GM04504 (cell line): ENCODE data around the gene PPP2R5E.
"Not testable (repeated sequence)": the region's sequence is repeated elsewhere in the genome, so short reads cannot be mapped to it uniquely, and the experiment has no call there.

Experiments used
- DNase-seq: peaks from one replicate; pipeline ENCODE4 v3.0.0-alpha.2; 2012; ENCODE audit warnings: low read depth

Gene PPP2R5E

DNA sequence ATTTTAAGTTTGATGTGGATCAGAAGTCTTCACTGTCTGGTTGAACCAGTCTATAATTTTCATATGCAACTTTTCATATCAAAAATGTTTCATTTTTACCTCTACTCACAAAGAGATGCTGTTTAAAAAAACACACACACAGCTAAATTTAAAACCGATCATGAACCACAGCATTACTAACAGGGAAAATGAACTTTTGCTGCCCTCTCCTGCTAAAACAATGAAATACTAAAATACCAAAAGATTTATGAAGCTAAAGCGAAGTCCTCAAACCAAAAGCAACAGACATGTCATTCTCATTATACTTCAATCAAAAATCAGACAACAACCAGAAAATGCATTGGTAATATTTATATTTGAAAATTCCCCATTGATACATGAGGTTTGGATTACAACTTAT lies 171.6 kb downstream of the PPP2R5E start:
- DNase-seq, result not testable (repeated sequence)

- DNase-seq, result no peak
Measured at GRCh38 chr14:63371033-63371432, 172.1 kb downstream of the PPP2R5E start.

- no peak for DNase-seq
Measured at GRCh38 chr14:63367742-63368364, 175.3 kb downstream of the PPP2R5E start.

GRCh38 chr14:63362389-63362819 lies 180.8 kb downstream of the PPP2R5E start:
- no peak for DNase-seq

- no peak for DNase-seq
Measured at GRCh38 chr14:63361790-63362189, 181.4 kb downstream of the PPP2R5E start.

DNA sequence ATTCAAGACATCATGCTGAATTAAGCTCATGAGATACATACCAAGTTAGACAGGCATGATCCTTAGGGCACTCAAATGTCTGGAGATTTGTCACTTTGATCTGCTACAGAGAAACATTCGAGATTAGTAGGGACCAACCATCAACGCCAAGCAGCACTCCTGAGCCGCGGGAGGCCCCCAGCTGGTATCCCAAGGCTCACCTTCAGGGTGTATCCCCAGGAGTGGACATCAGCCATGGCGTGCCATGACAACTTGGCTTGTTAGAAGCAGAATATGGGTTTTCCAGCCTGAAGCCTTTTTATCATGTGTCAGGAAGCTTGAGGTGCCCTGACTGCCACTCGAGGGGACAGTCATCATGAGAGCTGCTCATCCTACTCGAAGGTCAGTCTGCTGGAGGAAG lies 185.3 kb downstream of the PPP2R5E start:
- DNase-seq, result no peak

DNA sequence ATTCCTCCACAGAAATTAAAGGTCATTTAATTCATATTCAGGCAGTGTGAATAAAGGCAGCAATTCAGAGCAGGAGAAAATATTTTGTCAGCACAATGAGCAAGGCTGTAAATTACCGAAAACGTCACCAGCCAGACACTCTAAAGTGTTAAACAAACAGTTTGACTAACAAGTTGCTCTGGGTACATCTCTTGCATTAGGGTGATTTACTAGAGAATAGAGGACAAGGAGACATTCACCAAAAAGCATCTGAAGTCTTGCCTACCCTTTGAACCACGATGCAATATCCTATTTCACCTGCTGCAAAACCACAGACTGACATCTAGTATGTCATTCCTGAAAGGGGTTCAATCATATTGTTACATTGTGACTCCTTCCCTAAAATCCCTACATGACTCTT lies 197.4 kb downstream of the PPP2R5E start:
- no peak for DNase-seq

- no peak for DNase-seq
Measured at GRCh38 chr14:63344336-63344735, 198.8 kb downstream of the PPP2R5E start.

DNA sequence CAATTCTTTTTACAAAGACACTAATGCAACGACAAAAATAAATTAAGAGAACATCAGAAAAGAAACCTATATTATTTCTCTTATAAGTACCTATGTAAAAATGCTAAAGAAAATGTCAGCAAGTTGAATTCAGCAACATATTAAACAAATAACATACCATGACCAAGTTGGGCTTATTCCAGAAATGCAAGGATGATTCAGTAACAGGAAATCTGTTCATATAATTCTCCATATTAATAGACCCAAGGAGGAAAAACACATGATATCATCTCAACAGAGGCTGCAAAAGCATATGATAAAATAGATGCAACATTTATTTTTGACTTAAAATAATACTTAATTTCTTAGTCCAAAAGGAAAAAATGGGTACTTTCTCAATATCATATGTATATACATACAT lies 199.3 kb downstream of the PPP2R5E start:
- DNase-seq, result no peak

DNA sequence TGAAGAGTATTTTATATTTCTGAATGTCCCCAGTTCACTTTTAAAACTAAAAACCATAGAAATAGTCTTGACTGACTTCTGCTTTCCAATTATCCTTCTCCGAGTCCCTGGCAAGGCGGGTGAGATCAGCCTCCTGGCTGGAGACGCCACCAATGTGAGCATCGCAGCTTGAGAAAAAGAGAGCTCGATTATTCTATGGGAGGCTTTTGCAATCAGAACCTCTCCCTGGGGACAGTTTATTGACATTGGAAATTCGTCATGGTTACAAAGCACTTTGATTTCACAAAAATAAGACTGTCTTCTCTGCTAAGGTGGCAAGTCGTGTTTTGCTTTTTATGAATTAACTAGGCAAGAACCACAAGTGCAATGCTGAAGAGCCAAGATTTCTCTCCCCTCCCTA lies 200.8 kb downstream of the PPP2R5E start:
- no peak for DNase-seq

DNA sequence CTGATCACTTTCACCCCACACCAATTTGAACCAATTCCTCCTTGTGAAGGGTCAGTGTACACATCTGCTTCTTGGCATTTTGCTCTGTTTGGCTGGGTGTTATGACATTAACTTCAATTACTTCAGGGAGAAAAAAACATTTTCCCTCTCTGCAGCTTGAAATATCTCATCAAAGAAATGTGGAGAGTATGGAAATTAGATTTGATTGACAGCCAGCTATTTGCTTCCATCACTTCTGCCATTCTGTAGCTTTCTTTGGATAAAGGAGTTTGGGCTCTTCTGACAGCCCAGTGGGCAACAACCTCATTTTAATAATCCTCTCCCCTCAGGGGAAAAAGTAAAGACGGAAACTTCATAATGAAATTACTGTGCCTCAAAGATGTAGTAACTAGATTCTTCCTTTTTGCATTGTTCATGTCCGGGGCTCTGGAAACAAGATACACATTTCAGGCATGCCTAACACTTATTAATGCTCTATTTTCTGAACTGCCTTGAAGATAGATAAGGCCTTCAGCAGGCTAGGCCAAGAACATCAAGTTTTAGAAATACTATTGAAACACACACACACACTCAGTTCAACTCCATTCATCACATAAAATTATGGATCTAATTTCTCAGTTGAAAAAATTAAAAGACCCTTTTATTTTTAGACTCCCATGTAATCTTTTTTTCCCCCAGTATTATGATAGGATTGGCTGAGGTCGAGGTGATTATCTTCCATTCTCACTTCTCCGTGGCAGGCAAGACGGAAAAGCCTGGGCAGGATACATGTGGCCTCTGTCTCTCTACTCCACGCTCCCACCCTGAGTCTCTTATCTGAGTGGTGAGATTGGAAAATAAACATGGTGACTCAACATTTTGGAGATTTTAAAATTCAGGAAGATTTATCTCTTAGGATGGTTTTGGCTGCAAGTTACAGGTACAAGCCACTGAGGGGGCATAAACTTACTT lies 214.1 kb downstream of the PPP2R5E start:
- DNase-seq, result no peak

GRCh38 chr14:63326840-63327239 lies 216.3 kb downstream of the PPP2R5E start:
- no peak for DNase-seq

DNA sequence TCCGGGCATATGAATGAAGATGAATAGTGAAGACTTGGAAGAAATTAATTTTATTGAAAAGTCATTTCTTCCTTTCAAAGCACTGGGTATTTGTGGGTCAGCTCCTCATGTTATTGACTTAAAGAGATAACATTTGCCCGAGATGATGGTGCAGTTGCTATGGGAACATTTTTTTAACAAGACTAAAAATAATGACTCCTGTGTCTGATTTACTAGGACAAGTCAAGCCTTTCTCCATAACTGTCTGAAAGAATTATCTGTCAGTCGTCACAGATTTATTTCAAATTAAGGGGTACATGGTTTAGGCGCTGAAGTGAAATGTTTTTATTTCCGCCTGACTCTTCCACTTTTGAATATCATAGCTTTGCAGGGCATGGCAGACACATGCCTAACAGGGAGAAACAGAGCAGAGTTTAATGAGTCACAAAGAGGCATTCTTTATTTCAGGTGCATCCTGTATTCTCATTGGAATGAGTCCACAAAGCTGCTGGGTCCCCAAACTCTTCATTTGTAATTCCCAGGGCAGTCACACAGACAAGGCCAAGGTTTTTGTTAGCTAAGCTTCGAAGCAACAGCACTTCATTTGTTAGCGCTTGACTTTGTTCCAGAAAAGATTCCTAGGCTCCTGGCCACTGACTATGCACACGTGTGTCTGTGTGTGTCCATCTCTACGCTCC lies 220.1 kb downstream of the PPP2R5E start:
- DNase-seq, result no peak

DNA sequence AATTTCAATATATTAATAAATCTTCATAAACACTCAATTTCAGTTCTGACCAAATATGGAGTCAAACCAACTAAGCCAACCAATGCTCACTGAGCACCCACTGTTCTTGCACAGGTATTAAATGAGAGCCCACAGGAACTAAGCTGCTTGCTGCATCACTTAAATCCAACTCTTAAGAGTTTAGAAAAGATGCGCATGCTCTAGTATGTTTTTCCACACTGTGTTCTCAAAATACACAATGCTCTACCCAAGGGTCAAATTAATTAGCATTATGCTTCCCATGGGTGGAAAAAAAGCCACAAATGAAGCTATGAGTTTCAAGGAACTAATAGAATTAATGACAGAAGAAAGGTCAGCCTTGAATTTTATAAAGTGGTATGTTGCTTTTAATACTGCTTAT lies 220.7 kb downstream of the PPP2R5E start:
- DNase-seq, result no peak
